ENCODE results near the gene WDR7.

- no peak for TF ChIP-seq CTCF (IDR thresholded peaks at IDR 0.05)
- no peak for TF ChIP-seq ZFX (IDR thresholded peaks at IDR 0.05; ENCODE audit: borderline replicate concordance)
These were observed 192.1 kb downstream of the WDR7 start for GRCh38 chr18:56843241-56843640.
